OCI-LY7 (cell line): ENCODE measurements around the gene PRRT1B. TPM values are rescaled to one million over a fixed set of nuclear protein-coding genes. Genes with fewer than 3 reads are reported as not detected.
"Not testable (repeated sequence)": the region's sequence is repeated elsewhere in the genome, so short reads cannot be mapped to it uniquely, and the experiment has no call there.

ENCODE experiments used
- BruUV-seq: library from RNA; stranded (reverse); fragments of 400-500 nt; replicated peaks from 2 replicates; lab custom pipeline; 2021; lab: Mats Ljungman, UMichigan
- CTCF ChIA-PET: fragments of 300-600 bp; sonication (Branson Sonifier 250); formaldehyde crosslinking; loops from one replicate; lab custom pipeline; 2022; ENCODE audit warnings: antibody characterized with exemption; ENCODE audit not compliant: unreplicated experiment; lab: Charles Lee
- POLR2A ChIA-PET: fragments of 300-600 bp; sonication (Branson Sonifier 250); formaldehyde crosslinking; loops from one replicate; lab custom pipeline; 2022; ENCODE audit warnings: antibody characterized with exemption; lab: Charles Lee
- DNase-seq: peaks from one replicate; pipeline ENCODE4 v3.0.0-alpha.2; 2015; ENCODE audit warnings: low spot score
- H2AFZ ChIP-seq: fragments of 200-600 bp; sonication (generic), shearing (Covaris generic); 2 replicates; pipeline ENCODE4 v1.6.1; 2014; ENCODE audit warnings: mild to moderate bottlenecking, antibody characterized with exemption, low read length, moderate library complexity
- H3K27ac ChIP-seq: fragments of 200-600 bp; sonication (generic); 2 replicates; pipeline ENCODE4 v1.5.1; 2014; ENCODE audit warnings: mixed run types, low read depth, mild to moderate bottlenecking, moderate library complexity, low read length, inconsistent platforms; ENCODE audit not compliant: poor library complexity, severe bottlenecking
- H3K36me3 ChIP-seq: fragments of 200-600 bp; sonication (generic); 2 replicates; pipeline ENCODE4 v1.6.1; 2014; ENCODE audit warnings: mild to moderate bottlenecking, antibody characterized with exemption, low read length, moderate library complexity, mixed read lengths; ENCODE audit not compliant: insufficient read depth
- H3K4me1 ChIP-seq: fragments of 200-600 bp; sonication (generic); 2 replicates; pipeline ENCODE4 v1.5.1; 2014; ENCODE audit warnings: mild to moderate bottlenecking, low read length; ENCODE audit not compliant: insufficient read depth, poor library complexity, severe bottlenecking
- H3K4me2 ChIP-seq: fragments of 200-600 bp; sonication (generic); 2 replicates; pipeline ENCODE4 v1.6.1; 2014; ENCODE audit warnings: mild to moderate bottlenecking, low read length
- H3K4me3 ChIP-seq: fragments of 200-600 bp; sonication (generic); 2 replicates; pipeline ENCODE4 v1.5.1; 2014; ENCODE audit warnings: mild to moderate bottlenecking, low read depth, low read length; ENCODE audit not compliant: poor library complexity, severe bottlenecking
- H3K79me2 ChIP-seq: fragments of 200-600 bp; sonication (generic); 2 replicates; pipeline ENCODE4 v1.6.1; 2016; ENCODE audit warnings: low read depth, mild to moderate bottlenecking, low read length, moderate library complexity, mixed read lengths; ENCODE audit not compliant: insufficient read depth
- H3K9me2 ChIP-seq: fragments of 200-600 bp; sonication (generic); 2 replicates; pipeline ENCODE4 v1.6.1; 2016; ENCODE audit warnings: mild to moderate bottlenecking, low read length, mixed read lengths; ENCODE audit not compliant: insufficient read depth
- H3K9me3 ChIP-seq: fragments of 200-600 bp; sonication (generic); 2 replicates; pipeline ENCODE4 v1.6.1; 2014; ENCODE audit warnings: mild to moderate bottlenecking, mixed run types, low read length, mixed read lengths
- H4K20me1 ChIP-seq: fragments of 200-600 bp; sonication (generic); 2 replicates; pipeline ENCODE4 v1.6.1; 2014; ENCODE audit warnings: mild to moderate bottlenecking, antibody characterized with exemption, low read length, moderate library complexity, mixed read lengths; ENCODE audit not compliant: insufficient read depth
- EZH2phosphoT487 ChIP-seq: fragments of 200-600 bp; sonication (generic); IDR thresholded peaks from 2 replicates; pipeline ENCODE4 v1.6.1; 2018; ENCODE audit warnings: low read depth, borderline replicate concordance, mild to moderate bottlenecking, mixed run types, antibody characterized with exemption, low read length, moderate library complexity, mixed read lengths
- intact Hi-C: fragments of 100-400 bp; cut with micrococcal nuclease; formaldehyde crosslinking; loops from one replicate; pipeline ENCODE4 v1.10.0; 2022; ENCODE audit not compliant: unreplicated experiment
- total RNA-seq, 2 experiments: library from RNA; depleted of rRNA in 1 of 2; stranded (reverse); fragments of >200 nt in 1 of 2; shearing (Covaris generic) in 1 of 2; gene quantifications; 2 replicates each; pipeline ENCODE4 v1.2.3, GENCODE V29; 2014 to 2022
- TF ChIP-seq, protein P1 (sequence below): fragments of 200-600 bp; sonication (generic); conservative IDR thresholded peaks from 2 replicates; pipeline ENCODE4 v1.5.1; 2014; ENCODE audit warnings: mild to moderate bottlenecking, antibody characterized with exemption, low read length, moderate library complexity, mixed read lengths

Gene PRRT1B
- total RNA-seq, 2 experiments from 2014 or later = not detected

- intact Hi-C loops = no loop called here
- Histone ChIP-seq H3K9me2 (no peaks in the 10 kb centered on the region), H3K36me3 (no peaks in the 10 kb centered on the region), H3K4me1 (no peaks in the 10 kb centered on the region), H3K79me2 (no peaks in the 10 kb centered on the region), H3K9me3 (peaks cover 9% of the 10 kb centered on the region; the same call in 1 of the 2 replicates), H3K27ac (no peak overlapping the region), H4K20me1 (no peaks in the 10 kb centered on the region), H3K4me3 (no peak overlapping the region), H2AFZ (no peak overlapping the region), H3K4me2 (no peak overlapping the region)
- no TSS peak for BruUV-seq
- TF ChIP-seq, protein P1, sequence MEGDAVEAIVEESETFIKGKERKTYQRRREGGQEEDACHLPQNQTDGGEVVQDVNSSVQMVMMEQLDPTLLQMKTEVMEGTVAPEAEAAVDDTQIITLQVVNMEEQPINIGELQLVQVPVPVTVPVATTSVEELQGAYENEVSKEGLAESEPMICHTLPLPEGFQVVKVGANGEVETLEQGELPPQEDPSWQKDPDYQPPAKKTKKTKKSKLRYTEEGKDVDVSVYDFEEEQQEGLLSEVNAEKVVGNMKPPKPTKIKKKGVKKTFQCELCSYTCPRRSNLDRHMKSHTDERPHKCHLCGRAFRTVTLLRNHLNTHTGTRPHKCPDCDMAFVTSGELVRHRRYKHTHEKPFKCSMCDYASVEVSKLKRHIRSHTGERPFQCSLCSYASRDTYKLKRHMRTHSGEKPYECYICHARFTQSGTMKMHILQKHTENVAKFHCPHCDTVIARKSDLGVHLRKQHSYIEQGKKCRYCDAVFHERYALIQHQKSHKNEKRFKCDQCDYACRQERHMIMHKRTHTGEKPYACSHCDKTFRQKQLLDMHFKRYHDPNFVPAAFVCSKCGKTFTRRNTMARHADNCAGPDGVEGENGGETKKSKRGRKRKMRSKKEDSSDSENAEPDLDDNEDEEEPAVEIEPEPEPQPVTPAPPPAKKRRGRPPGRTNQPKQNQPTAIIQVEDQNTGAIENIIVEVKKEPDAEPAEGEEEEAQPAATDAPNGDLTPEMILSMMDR = no peak
- TF ChIP-seq EZH2phosphoT487 = no peak
- DNase-seq = no peak
- ChIA-PET POLR2A (no interaction called here), CTCF (no interaction called here)
These were observed 2.2 kb upstream of the PRRT1B start for GRCh38 chr9:131543141-131543540.

- H3K4me3 ChIP-seq = no peak overlapping the region
- no peak for TF ChIP-seq EZH2phosphoT487
- TF ChIP-seq, protein P1 = no peak
- no TSS peak for BruUV-seq
- no peak overlapping the region for H2AFZ ChIP-seq
- H3K4me1 ChIP-seq = no peaks in the 10 kb centered on the region
- CTCF ChIA-PET = no interaction called here
- DNase-seq = no peak
- no peaks in the 10 kb centered on the region for H3K36me3 ChIP-seq
- intact Hi-C loops = no loop called here
- H4K20me1 ChIP-seq = no peaks in the 10 kb centered on the region
- peaks cover 9% of the 10 kb centered on the region; the same call in 1 of the 2 replicates for H3K9me3 ChIP-seq
- H3K79me2 ChIP-seq = no peaks in the 10 kb centered on the region
- POLR2A ChIA-PET = no interaction called here
- no peak overlapping the region for H3K27ac ChIP-seq
- no peak overlapping the region for H3K4me2 ChIP-seq
- no peaks in the 10 kb centered on the region for H3K9me2 ChIP-seq
These were observed 538 bp downstream of the PRRT1B start for GRCh38 chr9:131545786-131546335.

GRCh38 chr9:131546336-131547084, 1.2 kb downstream of the PRRT1B start:
- H3K9me2 ChIP-seq = no peaks in the 10 kb centered on the region
- H4K20me1 ChIP-seq = no peaks in the 10 kb centered on the region
- no peaks in the 10 kb centered on the region for H3K79me2 ChIP-seq
- H3K4me2 ChIP-seq = no peak overlapping the region
- H3K4me1 ChIP-seq = no peaks in the 10 kb centered on the region
- CTCF ChIA-PET = no interaction called here
- H3K4me3 ChIP-seq = no peak overlapping the region
- intact Hi-C loops = no loop called here
- H3K36me3 ChIP-seq = no peaks in the 10 kb centered on the region
- no TSS peak for BruUV-seq
- peaks cover 9% of the 10 kb centered on the region; the same call in 1 of the 2 replicates for H3K9me3 ChIP-seq
- POLR2A ChIA-PET = no interaction called here
- H3K27ac ChIP-seq = no peak overlapping the region
- no peak for TF ChIP-seq EZH2phosphoT487
- TF ChIP-seq, protein P1 = no peak
- no peak for DNase-seq
- H2AFZ ChIP-seq = no peak overlapping the region

GRCh38 chr9:131549186-131549585, 3.9 kb downstream of the PRRT1B start:
- H3K9me3 ChIP-seq, DNase-seq, CTCF ChIA-PET, H3K4me3 ChIP-seq, intact Hi-C loops, H3K4me2 ChIP-seq, H4K20me1 ChIP-seq, POLR2A ChIA-PET, H3K79me2 ChIP-seq, H3K27ac ChIP-seq, H2AFZ ChIP-seq, H3K4me1 ChIP-seq, H3K36me3 ChIP-seq, BruUV-seq, H3K9me2 ChIP-seq: not testable (repeated sequence)
